Gastroesophageal sphincter (tissue), 3 donors: ENCODE measurements around the gene GOLGA8O.
"Not testable (repeated sequence)": the region's sequence is repeated elsewhere in the genome, so short reads cannot be mapped to it uniquely, and the experiment has no call there.

Experiments
- CTCF ChIP-seq, 4 experiments: fragments of 200-600 bp in 2 of 4; fragments of 450-650 bp in 2 of 4; sonication (generic) in 1 of 4; IDR thresholded peaks; one replicate each; pipeline ENCODE4 v1.5.1; 2017 to 2019; ENCODE audit warnings: antibody characterized with exemption in 4 of 4, mild to moderate bottlenecking in 2 of 4, moderate library complexity in 2 of 4
- POLR2A ChIP-seq, 2 donors: fragments of 450-650 bp; IDR thresholded peaks; one replicate each; pipeline ENCODE4 v1.6.1; 2017; ENCODE audit warnings: antibody characterized with exemption in 2 of 2, mild to moderate bottlenecking in 2 of 2, moderate library complexity in 1 of 2

GRCh38 chr15:32502946-32503345 lies 47.5 kb upstream of the GOLGA8O start:
- not testable (repeated sequence) for TF ChIP-seq CTCF, POLR2A (IDR thresholded peaks at IDR 0.05)
